ENCODE data around the gene CUL3. TPM values are rescaled to one million over a fixed set of nuclear protein-coding genes. Genes with fewer than 3 reads are reported as not detected.
A peak's percentile ranks its signal among the peaks of the same experiment; 100 is the strongest.
"Not testable (repeated sequence)": the region's sequence is repeated elsewhere in the genome, so short reads cannot be mapped to it uniquely, and the experiment has no call there.

Gene CUL3
- total and polyA plus RNA-seq, 12 donors: 60.2 to 87.9 (median 69.8) TPM

DNA sequence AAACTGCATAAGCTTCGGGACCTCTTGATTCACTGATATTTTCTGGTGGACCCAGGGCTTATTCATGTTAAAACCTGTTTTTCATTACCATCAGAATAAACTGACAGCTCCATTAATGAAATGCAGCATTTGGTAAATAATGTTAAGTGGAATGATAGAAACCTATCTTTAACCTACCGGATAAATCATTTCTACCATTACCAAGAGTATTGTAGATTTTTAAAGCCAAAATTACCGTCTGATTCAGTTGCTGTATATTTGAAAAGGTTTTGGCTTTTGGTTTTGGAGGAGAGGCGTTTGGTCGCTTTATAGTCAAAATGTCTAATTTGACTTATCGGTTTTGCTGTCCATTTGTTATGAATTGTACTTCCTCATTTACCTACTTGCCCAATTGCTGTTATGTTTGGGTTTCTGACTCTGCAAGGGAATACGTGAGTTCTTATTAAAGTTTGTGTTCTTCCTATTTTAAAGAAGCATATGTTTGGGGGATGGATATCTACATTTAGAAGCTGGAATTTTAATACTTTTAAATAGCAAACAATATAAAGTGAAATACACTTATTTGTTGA, 1.0 kb upstream of the CUL3 start:
- Histone ChIP-seq H3K27me3 (no peaks in the 10 kb centered on the region), H3K9me3 (no peaks in the 10 kb centered on the region), H3K4me3 (peak overlapping the region; percentile 11 to 85 (median 78)), H3K36me3 (peaks cover 0 to 8% (median 0%) of the 10 kb centered on the region in 9 donors), H3K27ac (peak overlapping the region in 9 of 10 donors; percentile 5 to 90 (median 63)), H3K4me1 (peaks cover 0 to 45% (median 31%) of the 10 kb centered on the region in 9 donors)
- ATAC-seq (no peak), DNase-seq (no peak)
- 24 to 25% methylated on average over 7 of the region's 7 CpGs for WGBS, 2 donors
- intact Hi-C loops (cut with DNase I): loop anchor here in 4 of 10 donors (10.0 kb wide), 3 partner anchors 61 to 111 kb away; no protein-coding TSS in a partner anchor
- TF ChIP-seq, protein P1, sequence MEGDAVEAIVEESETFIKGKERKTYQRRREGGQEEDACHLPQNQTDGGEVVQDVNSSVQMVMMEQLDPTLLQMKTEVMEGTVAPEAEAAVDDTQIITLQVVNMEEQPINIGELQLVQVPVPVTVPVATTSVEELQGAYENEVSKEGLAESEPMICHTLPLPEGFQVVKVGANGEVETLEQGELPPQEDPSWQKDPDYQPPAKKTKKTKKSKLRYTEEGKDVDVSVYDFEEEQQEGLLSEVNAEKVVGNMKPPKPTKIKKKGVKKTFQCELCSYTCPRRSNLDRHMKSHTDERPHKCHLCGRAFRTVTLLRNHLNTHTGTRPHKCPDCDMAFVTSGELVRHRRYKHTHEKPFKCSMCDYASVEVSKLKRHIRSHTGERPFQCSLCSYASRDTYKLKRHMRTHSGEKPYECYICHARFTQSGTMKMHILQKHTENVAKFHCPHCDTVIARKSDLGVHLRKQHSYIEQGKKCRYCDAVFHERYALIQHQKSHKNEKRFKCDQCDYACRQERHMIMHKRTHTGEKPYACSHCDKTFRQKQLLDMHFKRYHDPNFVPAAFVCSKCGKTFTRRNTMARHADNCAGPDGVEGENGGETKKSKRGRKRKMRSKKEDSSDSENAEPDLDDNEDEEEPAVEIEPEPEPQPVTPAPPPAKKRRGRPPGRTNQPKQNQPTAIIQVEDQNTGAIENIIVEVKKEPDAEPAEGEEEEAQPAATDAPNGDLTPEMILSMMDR (IDR thresholded peaks at IDR 0.05): no peak

DNA sequence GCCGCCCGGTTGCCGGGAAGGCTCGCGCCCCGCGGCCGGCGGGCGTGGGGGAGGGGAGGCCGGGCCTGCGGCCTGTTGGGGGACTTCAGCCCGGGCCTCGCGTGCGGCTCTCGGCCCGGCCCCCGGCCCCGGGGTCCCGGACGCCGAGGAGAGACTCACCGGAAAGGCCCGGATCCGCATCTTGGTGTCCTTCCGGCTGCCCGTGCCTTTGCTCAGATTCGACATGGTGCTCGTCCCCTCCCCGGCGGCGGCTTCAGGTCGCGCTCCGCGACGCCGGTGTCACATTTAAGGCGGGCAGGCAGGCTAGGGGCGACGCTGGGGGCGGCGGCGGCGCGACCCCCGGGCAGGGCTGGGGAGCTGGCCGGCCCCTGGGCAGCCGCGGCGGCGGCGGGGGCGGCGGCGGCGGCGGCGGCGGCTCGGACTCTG, 365 bp downstream of the CUL3 start:
- H3K27me3 ChIP-seq: no peaks in the 10 kb centered on the region
- intact Hi-C loops (cut with DNase I): loop anchor here in 4 of 10 donors (10.0 kb wide), 3 partner anchors 60 to 110 kb away; no protein-coding TSS in a partner anchor
- ATAC-seq (peak in 1 of 8 donors; percentile 0), DNase-seq (peak; percentile 52 to 55)
- H3K4me1 ChIP-seq: peaks cover 0 to 59% (median 38%) of the 10 kb centered on the region in 9 donors
- WGBS, 2 donors: 0 to 1% methylated on average over 28 to 62 of the region's 62 CpGs
- peak overlapping the region; percentile 53 to 85 (median 78) for H3K4me3 ChIP-seq
- no peaks in the 10 kb centered on the region for H3K9me3 ChIP-seq
- H3K36me3 ChIP-seq: peaks cover 0 to 8% (median 0%) of the 10 kb centered on the region in 9 donors
- TF ChIP-seq, protein P1 (IDR thresholded peaks at IDR 0.05): no peak
- peak overlapping the region; percentile 85 to 96 (median 90) for H3K27ac ChIP-seq

DNA sequence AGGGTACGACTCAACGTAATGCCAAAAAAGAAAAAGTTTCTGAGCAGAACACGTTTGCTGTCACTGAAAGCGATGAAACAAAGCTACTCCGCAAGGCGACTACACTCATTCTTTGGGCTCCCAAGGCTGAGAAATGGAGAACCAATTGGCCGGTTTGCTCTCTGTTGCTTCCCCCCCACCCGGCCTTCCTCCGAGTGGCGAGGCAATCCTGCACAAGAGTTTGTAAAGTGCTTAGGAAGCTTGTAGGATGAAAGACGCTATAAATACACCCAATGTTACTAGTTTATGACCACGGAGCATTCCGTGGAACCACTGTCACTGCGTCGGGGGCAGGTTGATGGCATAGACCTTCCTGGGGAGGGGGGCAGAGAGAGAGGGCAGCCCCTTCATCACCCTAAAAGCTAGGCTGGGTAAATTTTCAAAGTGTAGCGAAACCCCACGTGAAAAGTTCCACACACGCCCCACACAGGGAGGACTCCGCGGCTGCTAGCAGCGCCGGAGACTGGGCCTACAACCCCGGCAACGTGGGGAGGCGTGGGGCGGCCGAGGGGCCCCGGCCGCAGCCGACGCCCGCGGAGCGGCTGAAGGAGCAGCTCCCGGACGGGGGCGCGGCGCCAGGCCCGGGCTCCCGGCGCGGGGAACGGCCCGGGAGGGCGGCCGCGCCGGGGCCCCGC, 915 bp downstream of the CUL3 start:
- ATAC-seq (no peak), DNase-seq (peak; percentile 27 to 32)
- Histone ChIP-seq H3K27me3 (no peaks in the 10 kb centered on the region), H3K9me3 (no peaks in the 10 kb centered on the region), H3K36me3 (peaks cover 0 to 8% (median 0%) of the 10 kb centered on the region in 9 donors), H3K4me3 (peak overlapping the region; percentile 72 to 85 (median 78)), H3K4me1 (peaks cover 0 to 64% (median 44%) of the 10 kb centered on the region in 9 donors), H3K27ac (peak overlapping the region in 9 of 10 donors; percentile 39 to 96 (median 91))
- TF ChIP-seq, protein P1 (IDR thresholded peaks at IDR 0.05): no peak
- intact Hi-C loops (cut with DNase I): loop anchor here in 4 of 10 donors (10.0 kb wide), 3 partner anchors 59 to 109 kb away; no protein-coding TSS in a partner anchor
- 0 to 1% methylated on average over 36 to 50 of the region's 50 CpGs for WGBS, 2 donors

DNA sequence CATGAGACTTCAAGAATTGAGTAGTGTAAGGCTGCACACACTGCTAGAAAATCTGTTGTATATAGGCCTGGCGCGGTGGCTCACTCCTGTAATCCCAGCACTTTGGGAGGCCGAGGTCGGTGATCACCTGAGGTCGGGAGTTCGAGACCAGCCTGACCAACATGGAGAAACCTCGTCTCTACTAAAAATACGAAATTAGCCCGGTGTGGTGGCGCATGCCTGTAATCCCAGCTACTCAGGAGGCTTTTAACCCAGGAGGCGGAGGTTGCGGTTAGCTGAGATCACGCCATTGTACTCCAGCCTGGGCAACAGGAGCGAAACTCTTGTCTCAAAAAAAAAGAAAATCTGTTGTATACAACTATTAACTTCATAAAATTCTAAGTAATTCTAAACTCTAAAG, 2.1 kb downstream of the CUL3 start:
- intact Hi-C loops (cut with DNase I): loop anchor here in 4 of 10 donors (10.0 kb wide), 3 partner anchors 58 to 108 kb away; no protein-coding TSS in a partner anchor
- H3K36me3 ChIP-seq, ATAC-seq, H3K27me3 ChIP-seq, DNase-seq, H3K9me3 ChIP-seq, H3K27ac ChIP-seq: not testable (repeated sequence)
- peaks cover 0 to 76% (median 56%) of the 10 kb centered on the region in 9 donors for H3K4me1 ChIP-seq
- H3K4me3 ChIP-seq: peak overlapping the region in 9 of 10 donors; percentile 72 to 85 (median 80)
- 96 to 97% methylated on average over 14 of the region's 14 CpGs for WGBS, 2 donors

Data from heart right ventricle (tissue), 16 donors.